Peyer's patch (tissue), 4 donors: Measurements from ENCODE around the gene POLA1.

ENCODE experiments used
- POLR2A ChIP-seq, 2 donors: fragments of 450-650 bp; IDR thresholded peaks; one replicate each; pipeline ENCODE4 v1.5.1; 2017; ENCODE audit warnings: antibody characterized with exemption in 2 of 2, mild to moderate bottlenecking in 2 of 2, moderate library complexity in 2 of 2
- TF ChIP-seq, protein P1 (sequence below), 6 experiments: fragments of 450-650 bp in 4 of 6; fragments of 200-600 bp in 2 of 6; sonication (generic) in 1 of 6; IDR thresholded peaks; one replicate each; pipeline ENCODE4 v1.5.1; 2017 to 2019; ENCODE audit warnings: antibody characterized with exemption in 6 of 6, mild to moderate bottlenecking in 3 of 6, moderate library complexity in 1 of 6

DNA sequence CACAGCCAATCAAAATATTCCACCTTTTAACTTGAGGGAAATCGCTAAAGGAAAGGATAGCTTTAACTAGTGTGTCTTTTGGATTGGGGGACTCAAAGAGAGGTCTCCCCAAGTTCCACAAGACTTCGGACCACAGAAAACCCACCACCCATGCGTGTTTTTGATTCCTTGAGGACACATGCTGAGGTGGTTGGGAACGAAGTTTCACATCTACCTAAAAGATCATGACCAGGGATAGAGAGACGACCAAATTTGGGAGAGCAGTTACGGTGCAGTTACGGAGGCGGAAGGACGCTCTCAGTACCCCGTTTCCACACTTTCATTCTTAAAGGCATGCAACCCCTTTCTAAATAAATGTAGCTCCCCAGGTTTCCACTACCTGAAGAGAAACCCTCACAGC lies 47.7 kb upstream of the POLA1 start:
- TF ChIP-seq, protein P1, sequence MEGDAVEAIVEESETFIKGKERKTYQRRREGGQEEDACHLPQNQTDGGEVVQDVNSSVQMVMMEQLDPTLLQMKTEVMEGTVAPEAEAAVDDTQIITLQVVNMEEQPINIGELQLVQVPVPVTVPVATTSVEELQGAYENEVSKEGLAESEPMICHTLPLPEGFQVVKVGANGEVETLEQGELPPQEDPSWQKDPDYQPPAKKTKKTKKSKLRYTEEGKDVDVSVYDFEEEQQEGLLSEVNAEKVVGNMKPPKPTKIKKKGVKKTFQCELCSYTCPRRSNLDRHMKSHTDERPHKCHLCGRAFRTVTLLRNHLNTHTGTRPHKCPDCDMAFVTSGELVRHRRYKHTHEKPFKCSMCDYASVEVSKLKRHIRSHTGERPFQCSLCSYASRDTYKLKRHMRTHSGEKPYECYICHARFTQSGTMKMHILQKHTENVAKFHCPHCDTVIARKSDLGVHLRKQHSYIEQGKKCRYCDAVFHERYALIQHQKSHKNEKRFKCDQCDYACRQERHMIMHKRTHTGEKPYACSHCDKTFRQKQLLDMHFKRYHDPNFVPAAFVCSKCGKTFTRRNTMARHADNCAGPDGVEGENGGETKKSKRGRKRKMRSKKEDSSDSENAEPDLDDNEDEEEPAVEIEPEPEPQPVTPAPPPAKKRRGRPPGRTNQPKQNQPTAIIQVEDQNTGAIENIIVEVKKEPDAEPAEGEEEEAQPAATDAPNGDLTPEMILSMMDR (IDR thresholded peaks at IDR 0.05): no peak
- no peak for TF ChIP-seq POLR2A (IDR thresholded peaks at IDR 0.05)
